K562 (cell line): Measurements from ENCODE around the gene MYO18A. TPM values are rescaled to one million over a fixed set of nuclear protein-coding genes. Genes with fewer than 3 reads are reported as not detected.

Experiments used
- ARID1B ChIP-seq: fragments of 450-650 bp; IDR thresholded peaks from 2 replicates; pipeline ENCODE4 v1.6.1; 2016; ENCODE audit warnings: antibody characterized with exemption, mild to moderate bottlenecking, inconsistent platforms
- BRF1 ChIP-seq: IDR thresholded peaks from 3 replicates; pipeline ENCODE4 v1.6.1; 2011; ENCODE audit warnings: borderline replicate concordance, mild to moderate bottlenecking; ENCODE audit not compliant: insufficient read length; ENCODE audit errors: extremely low read depth
- CC2D1A ChIP-seq: fragments of 450-650 bp; IDR thresholded peaks from 2 replicates; pipeline ENCODE4 v1.6.1; 2017; ENCODE audit warnings: mild to moderate bottlenecking
- EGR1 ChIP-seq: fragments of 450-650 bp; conservative IDR thresholded peaks from 2 replicates; pipeline ENCODE4 v1.6.1; 2017; ENCODE audit warnings: mild to moderate bottlenecking
- HBP1 ChIP-seq: fragments of 450-650 bp; formaldehyde crosslinking; IDR thresholded peaks from 2 replicates; pipeline ENCODE4 v1.4.0; 2022; ENCODE audit warnings: missing genetic modification characterization
- HDAC8 ChIP-seq: fragments of 450-650 bp; IDR thresholded peaks from 2 replicates; pipeline ENCODE4 v1.6.1; 2016; ENCODE audit warnings: mild to moderate bottlenecking, missing genetic modification characterization, moderate library complexity, missing compliant biosample characterization
- IFI16 ChIP-seq: fragments of 250-450 bp; sonication (Bioruptor Pico); IDR thresholded peaks from 2 replicates; pipeline ENCODE4 v2.1.2; 2022; ENCODE audit warnings: mild to moderate bottlenecking, inconsistent platforms
- KDM1A ChIP-seq, 2 experiments: fragments of 450-650 bp; IDR thresholded peaks; 2 replicates each; pipeline ENCODE4 v1.6.1; 2016; ENCODE audit warnings: mild to moderate bottlenecking in 2 of 2
- KLF16 ChIP-seq: IDR thresholded peaks from 2 replicates; pipeline ENCODE4 v1.6.1; 2016; ENCODE audit warnings: antibody characterized with exemption
- MAZ ChIP-seq, 2 experiments: fragments of 450-650 bp in 1 of 2; sonication (generic) in 1 of 2; formaldehyde crosslinking; IDR thresholded peaks in 1 of 2; conservative IDR thresholded peaks in 1 of 2; 2 replicates each; pipeline versions ENCODE4 v1.4.0 to v1.5.0; 2020; ENCODE audit warnings: mild to moderate bottlenecking in 1 of 2, missing genetic modification reagents in 1 of 2
- MCM5 ChIP-seq: fragments of 450-650 bp; IDR thresholded peaks from 2 replicates; pipeline ENCODE4 v1.6.1; 2016; ENCODE audit warnings: low read depth
- MXI1 ChIP-seq: IDR thresholded peaks from 2 replicates; pipeline ENCODE4 v1.6.1; 2011; ENCODE audit warnings: low read depth, mild to moderate bottlenecking, improper control_type of control experiment, low read length
- MYBL2 ChIP-seq, 2 experiments: fragments of 450-650 bp in 1 of 2; sonication (generic) in 1 of 2; formaldehyde crosslinking in 1 of 2; IDR thresholded peaks; 2 replicates each; pipeline versions ENCODE4 v1.6.1 to v1.8.1; 2017 to 2022; ENCODE audit warnings: borderline replicate concordance in 1 of 2, inconsistent platforms in 1 of 2, low read depth in 1 of 2, mild to moderate bottlenecking in 1 of 2, missing genetic modification reagents in 1 of 2, moderate library complexity in 1 of 2
- NUFIP1 ChIP-seq: fragments of 450-650 bp; IDR thresholded peaks from 2 replicates; pipeline ENCODE4 v1.6.1; 2018; ENCODE audit not compliant: partially characterized antibody
- RBFOX2 ChIP-seq: fragments of 200-400 bp; formaldehyde crosslinking; IDR thresholded peaks from 2 replicates; pipeline ENCODE4 v1.6.1; 2017; ENCODE audit warnings: low read depth, mild to moderate bottlenecking, low read length, moderate library complexity
- SP1 ChIP-seq: sonication (generic); formaldehyde crosslinking; IDR thresholded peaks from 2 replicates; pipeline ENCODE4 v1.8.1; 2022; ENCODE audit warnings: mild to moderate bottlenecking, missing genetic modification reagents
- SP2 ChIP-seq: IDR thresholded peaks from 2 replicates; pipeline ENCODE4 v1.6.1; 2011; ENCODE audit warnings: mild to moderate bottlenecking, low read depth, low read length, moderate library complexity; ENCODE audit not compliant: poor library complexity, severe bottlenecking; ENCODE audit errors: extremely low read depth
- SRSF1 ChIP-seq: fragments of 200-400 bp; formaldehyde crosslinking; IDR thresholded peaks from 2 replicates; pipeline ENCODE4 v1.6.1; 2017; ENCODE audit warnings: mild to moderate bottlenecking, low read depth, low read length, moderate library complexity
- TCFL5 ChIP-seq: fragments of 250-450 bp; sonication (Bioruptor Pico); conservative IDR thresholded peaks from 2 replicates; pipeline ENCODE4 v1.6.1; 2021; ENCODE audit warnings: mild to moderate bottlenecking, moderate library complexity, matching md5 sums
- TGIF2 ChIP-seq: sonication (generic); formaldehyde crosslinking; IDR thresholded peaks from 2 replicates; pipeline ENCODE4 v1.8.1; 2022; ENCODE audit warnings: mild to moderate bottlenecking, missing genetic modification reagents, moderate library complexity
- ZBTB43 ChIP-seq: sonication (generic); formaldehyde crosslinking; IDR thresholded peaks from 2 replicates; pipeline ENCODE4 v1.8.0; 2023; ENCODE audit warnings: mild to moderate bottlenecking, missing genetic modification reagents
- ZFPM2 ChIP-seq: fragments of 250-450 bp; sonication (Bioruptor Pico); IDR thresholded peaks from 2 replicates; pipeline ENCODE4 v1.5.1; 2022; ENCODE audit warnings: mild to moderate bottlenecking
- ZNF354B ChIP-seq: fragments of 250-450 bp; sonication (Bioruptor Pico); IDR thresholded peaks from 2 replicates; pipeline ENCODE4 v1.4.0; 2020
- ZNF696 ChIP-seq: fragments of 250-450 bp; sonication (Bioruptor Pico); conservative IDR thresholded peaks from 2 replicates; pipeline ENCODE4 v1.4.0; 2020; ENCODE audit warnings: mild to moderate bottlenecking, moderate library complexity
- polyA plus RNA-seq, 8 experiments: library from polyadenylated mRNA; depleted of rRNA in 4 of 8; stranded (reverse) in 5 of 8; unstranded in 3 of 8; fragments of >200 nt; fragmentation: Nextera tagmentation in 2 of 8; fragmentation: Illumina TruSeq in 1 of 8; extraction: Ambion mirVana in 2 of 8; extraction: Trizol in 1 of 8; gene quantifications; 2 replicates each; pipeline versions ENCODE4 v1.2.1 to v1.2.3, GENCODE V29; 2011 to 2014; ENCODE audit warnings: inconsistent platforms in 1 of 8, missing spikeins in 1 of 8
- total RNA-seq, 7 experiments: library from RNA; depleted of rRNA in 6 of 7; stranded (reverse); fragments of >200 nt in 6 of 7; fragmentation: Illumina TruSeq in 2 of 7; extraction: Trizol in 2 of 7; gene quantifications; 2 replicates each; pipeline versions ENCODE4 v1.2.1 to v1.2.3, GENCODE V29; 2011 to 2021; ENCODE audit warnings: low replicate concordance in 1 of 7
- TF ChIP-seq, protein P1 (sequence below): sonication (generic); formaldehyde crosslinking; IDR thresholded peaks from 2 replicates; pipeline ENCODE4 v1.8.1; 2023; ENCODE audit warnings: mild to moderate bottlenecking, missing genetic modification reagents

MYO18A gene
- total and polyA plus RNA-seq, 9 of the 15 experiments (the other 6 are each of a cell fraction or from before 2014, with no cell fraction given) = 2.5 to 65.4 (median 17.1) TPM

DNA sequence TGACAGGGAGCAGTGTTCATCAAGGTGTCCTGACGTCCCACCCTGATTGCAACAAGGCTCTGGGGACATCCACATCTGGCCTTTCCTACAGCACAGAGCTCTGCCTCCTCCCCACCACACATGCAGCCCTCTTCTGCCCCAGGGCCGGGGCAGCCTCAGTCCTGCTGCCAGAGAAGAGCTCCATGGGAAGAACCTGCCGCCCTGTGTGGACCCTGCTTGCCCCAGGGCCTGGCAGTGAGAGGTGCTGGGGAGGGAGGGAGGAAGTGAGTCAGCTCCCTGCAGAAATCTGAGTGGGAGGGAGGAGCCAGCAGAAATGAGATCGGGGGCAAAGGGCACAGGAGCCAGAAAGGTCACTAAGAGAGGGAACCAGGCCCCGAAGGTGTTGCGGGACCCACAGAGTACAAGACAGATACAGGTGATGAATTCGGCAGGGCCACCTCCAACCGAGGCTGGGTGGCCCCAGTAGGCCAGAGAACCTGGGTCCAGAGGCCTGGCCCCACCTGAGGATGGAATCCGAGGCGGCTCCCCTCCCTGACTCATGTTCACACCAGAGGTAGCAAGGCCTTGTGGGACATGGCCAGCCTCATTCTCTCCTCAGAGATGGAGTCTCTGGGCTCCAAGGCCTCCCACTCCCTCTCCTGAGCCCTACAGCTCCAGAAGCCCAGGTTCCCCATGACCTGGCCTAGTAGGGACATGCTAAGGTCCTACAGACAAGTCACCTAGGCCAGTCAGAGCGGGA, 24.8 kb downstream of the MYO18A start (continued):
- TF ChIP-seq MYBL2 (IDR thresholded peaks at IDR 0.05; ENCODE audit: low read depth) (no peak), MYBL2 (CRISPR knock-in tag; IDR thresholded peaks at IDR 0.05; ENCODE audit: borderline replicate concordance) (no peak), TGIF2 (CRISPR knock-in tag) (no peak), ZBTB43 (CRISPR knock-in tag) (no peak), MXI1 (no peak), SP2 (no peak), IFI16 (no peak), MAZ (CRISPR knock-in tag; conservative IDR thresholded peaks at IDR 0.05 in 1 of 2, IDR thresholded peaks at IDR 0.05 in 1 of 2) (peak in 1 of 2 experiments; percentile 76; a peak in 2 of 4 replicates), ARID1B (peak; percentile 77), HBP1 (CRISPR knock-in tag) (no peak), KDM1A (IDR thresholded peaks at IDR 0.05) (peak; percentile 90 to 92), HDAC8 (no peak), ZNF354B (CRISPR knock-in tag) (no peak), NUFIP1 (no peak), MCM5 (no peak), EGR1 (peak; percentile 66), SP1 (CRISPR knock-in tag) (no peak), ZNF696 (CRISPR knock-in tag) (no peak), KLF16 (no peak), BRF1 (no peak), RBFOX2 (peak; percentile 43), CC2D1A (no peak), ZFPM2 (CRISPR knock-in tag) (no peak), SRSF1 (no peak), TCFL5 (CRISPR knock-in tag) (no peak)
- TF ChIP-seq, protein P1, sequence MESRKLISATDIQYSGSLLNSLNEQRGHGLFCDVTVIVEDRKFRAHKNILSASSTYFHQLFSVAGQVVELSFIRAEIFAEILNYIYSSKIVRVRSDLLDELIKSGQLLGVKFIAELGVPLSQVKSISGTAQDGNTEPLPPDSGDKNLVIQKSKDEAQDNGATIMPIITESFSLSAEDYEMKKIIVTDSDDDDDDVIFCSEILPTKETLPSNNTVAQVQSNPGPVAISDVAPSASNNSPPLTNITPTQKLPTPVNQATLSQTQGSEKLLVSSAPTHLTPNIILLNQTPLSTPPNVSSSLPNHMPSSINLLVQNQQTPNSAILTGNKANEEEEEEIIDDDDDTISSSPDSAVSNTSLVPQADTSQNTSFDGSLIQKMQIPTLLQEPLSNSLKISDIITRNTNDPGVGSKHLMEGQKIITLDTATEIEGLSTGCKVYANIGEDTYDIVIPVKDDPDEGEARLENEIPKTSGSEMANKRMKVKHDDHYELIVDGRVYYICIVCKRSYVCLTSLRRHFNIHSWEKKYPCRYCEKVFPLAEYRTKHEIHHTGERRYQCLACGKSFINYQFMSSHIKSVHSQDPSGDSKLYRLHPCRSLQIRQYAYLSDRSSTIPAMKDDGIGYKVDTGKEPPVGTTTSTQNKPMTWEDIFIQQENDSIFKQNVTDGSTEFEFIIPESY = no peak
